ENCODE results near the gene ABCA3.

GRCh38 chr16:2230376-2230775 lies 110.2 kb downstream of the ABCA3 start:
- TF ChIP-seq CTCF (conservative IDR thresholded peaks at IDR 0.05; ENCODE audit: low read depth in 2 of 2) (no peak), ZNF331 (CRISPR knock-in tag; IDR thresholded peaks at IDR 0.05; ENCODE audit: low read depth) (no peak), POLR2AphosphoS5 (IDR thresholded peaks at IDR 0.05; ENCODE audit: low read depth) (no peak)
